Fibroblast of the conjunctiva (primary cell): ENCODE measurements around the gene PIM2.

Experiments used
- DNase-seq: peaks from one replicate; pipeline ENCODE4 v3.0.0-alpha.2; 2010; ENCODE audit warnings: low read depth

PIM2 gene

GRCh38 chrX:48864210-48864609 is 54.6 kb downstream of the PIM2 start:
- no peak for DNase-seq
